VCaP (cell line): Measurements from ENCODE around the gene KLHL29.

Experiments
- H3K27ac ChIP-seq: fragments of 450-650 bp; 2 replicates; pipeline ENCODE4 v1.5.1; 2017
- CTCF ChIP-seq: fragments of 450-650 bp; conservative IDR thresholded peaks from 2 replicates; pipeline ENCODE4 v1.5.1; 2017; ENCODE audit warnings: mild to moderate bottlenecking, moderate library complexity

The KLHL29 gene

GRCh38 chr2:23690421-23691105 is 305.6 kb downstream of the KLHL29 start:
- H3K27ac ChIP-seq = no peak overlapping the region
- no peak for TF ChIP-seq CTCF

DNA sequence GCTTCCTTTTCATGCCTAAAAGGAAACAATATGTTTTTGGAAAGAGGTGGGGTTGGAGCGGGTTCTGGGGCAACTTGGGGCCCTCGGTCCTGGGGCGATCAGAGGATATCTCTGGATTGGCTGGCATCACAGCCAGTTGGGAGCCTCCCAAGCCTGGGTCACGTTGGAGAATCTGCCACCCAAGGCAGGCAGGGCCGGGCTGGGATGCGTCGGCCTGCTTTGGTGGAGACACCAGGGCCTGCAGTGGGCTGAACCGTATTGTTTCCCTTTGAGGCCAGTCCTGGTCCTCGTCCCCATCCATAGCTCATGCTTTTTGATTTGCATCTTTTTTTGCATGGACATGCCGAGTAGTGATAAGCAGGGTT is 306.1 kb downstream of the KLHL29 start:
- TF ChIP-seq CTCF = no peak
- no peak overlapping the region for H3K27ac ChIP-seq

DNA sequence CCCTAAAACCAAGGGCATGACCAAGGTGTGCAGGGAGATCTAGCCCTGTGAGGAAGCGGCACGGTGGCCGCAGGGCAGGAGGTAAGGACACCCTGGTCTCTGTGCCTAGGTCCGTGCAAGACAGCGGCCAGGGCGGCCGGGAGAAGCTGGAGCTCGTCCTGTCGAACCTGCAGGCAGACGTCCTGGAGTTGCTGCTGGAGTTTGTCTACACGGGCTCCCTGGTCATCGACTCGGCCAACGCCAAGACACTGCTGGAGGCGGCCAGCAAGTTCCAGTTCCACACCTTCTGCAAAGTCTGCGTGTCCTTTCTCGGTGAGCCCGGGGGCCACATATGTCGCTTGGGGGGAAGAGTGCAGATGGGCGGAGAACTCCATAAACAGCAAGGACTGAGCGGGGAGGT is 306.6 kb downstream of the KLHL29 start:
- no peak overlapping the region for H3K27ac ChIP-seq
- no peak for TF ChIP-seq CTCF

DNA sequence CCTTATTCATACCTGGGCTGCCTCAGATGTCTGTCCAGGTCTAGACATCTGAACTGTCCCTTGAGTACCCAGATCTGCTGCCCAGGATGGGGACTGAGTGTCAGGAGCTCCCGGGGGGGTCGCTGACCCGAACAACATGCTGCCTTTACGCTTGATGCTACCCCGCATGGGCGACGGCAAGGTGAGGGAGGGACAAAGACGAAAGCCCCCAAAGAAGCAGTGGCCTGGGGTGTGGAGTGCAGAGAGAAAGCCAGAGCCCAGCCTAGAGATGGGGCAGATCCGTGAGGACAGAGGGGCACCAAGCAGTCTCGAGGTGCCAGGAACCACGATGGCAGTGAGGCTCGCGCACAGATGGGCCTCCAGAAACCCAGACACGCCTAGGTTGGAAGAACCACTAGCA is 307.3 kb downstream of the KLHL29 start:
- no peak for TF ChIP-seq CTCF
- H3K27ac ChIP-seq = no peak overlapping the region

DNA sequence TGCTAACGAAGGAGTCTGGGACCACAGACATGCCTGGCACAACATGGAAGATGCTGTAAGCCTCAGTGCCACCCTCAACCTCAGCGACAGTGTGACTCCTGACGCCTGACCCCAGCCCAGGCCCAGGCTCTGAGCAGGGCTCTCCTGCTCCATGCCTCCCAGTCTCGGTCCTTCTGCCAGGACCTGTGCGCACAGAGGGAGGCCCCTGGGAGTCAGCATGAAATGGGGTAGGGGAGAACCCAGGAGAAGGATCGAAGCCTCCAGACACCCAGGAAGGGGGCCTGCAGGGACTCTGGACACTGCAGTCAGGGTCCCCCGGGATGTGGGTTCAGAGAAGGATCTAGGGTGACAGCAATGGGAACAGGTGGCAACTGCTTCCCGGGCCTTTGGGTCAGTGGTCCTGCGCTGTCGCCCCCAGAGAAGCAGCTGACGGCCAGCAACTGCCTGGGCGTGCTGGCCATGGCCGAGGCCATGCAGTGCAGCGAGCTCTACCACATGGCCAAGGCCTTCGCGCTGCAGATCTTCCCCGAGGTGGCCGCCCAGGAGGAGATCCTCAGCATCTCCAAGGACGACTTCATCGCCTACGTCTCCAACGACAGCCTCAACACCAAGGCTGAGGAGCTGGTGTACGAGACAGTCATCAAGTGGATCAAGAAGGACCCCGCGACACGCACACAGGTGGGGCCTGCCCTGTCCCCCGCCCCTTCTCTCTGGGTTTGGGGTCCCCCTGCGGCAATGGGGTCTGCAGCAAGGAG is 308.0 kb downstream of the KLHL29 start:
- no peak for TF ChIP-seq CTCF

DNA sequence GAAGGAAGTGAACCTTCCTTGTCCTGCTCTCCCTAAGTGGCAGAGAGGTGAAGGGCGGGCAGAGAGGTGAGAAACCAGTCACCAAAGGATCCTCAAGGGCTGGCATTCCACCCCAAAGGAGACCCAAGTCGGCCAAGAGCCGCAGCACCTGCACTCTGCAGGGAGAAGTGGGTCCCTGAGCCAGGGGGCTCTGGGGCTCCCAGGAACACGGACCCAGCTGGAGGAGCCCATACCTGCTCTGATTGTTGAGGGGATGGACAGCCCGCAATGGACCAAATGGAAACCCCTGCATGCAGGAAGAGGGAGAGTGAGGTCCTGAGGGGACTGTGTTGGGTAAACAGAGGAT is 308.6 kb downstream of the KLHL29 start:
- no peak for TF ChIP-seq CTCF
- H3K27ac ChIP-seq = no peak overlapping the region

More for the DNA sequence above, 308.0 kb downstream of the KLHL29 start:
- no peak overlapping the region for H3K27ac ChIP-seq

DNA sequence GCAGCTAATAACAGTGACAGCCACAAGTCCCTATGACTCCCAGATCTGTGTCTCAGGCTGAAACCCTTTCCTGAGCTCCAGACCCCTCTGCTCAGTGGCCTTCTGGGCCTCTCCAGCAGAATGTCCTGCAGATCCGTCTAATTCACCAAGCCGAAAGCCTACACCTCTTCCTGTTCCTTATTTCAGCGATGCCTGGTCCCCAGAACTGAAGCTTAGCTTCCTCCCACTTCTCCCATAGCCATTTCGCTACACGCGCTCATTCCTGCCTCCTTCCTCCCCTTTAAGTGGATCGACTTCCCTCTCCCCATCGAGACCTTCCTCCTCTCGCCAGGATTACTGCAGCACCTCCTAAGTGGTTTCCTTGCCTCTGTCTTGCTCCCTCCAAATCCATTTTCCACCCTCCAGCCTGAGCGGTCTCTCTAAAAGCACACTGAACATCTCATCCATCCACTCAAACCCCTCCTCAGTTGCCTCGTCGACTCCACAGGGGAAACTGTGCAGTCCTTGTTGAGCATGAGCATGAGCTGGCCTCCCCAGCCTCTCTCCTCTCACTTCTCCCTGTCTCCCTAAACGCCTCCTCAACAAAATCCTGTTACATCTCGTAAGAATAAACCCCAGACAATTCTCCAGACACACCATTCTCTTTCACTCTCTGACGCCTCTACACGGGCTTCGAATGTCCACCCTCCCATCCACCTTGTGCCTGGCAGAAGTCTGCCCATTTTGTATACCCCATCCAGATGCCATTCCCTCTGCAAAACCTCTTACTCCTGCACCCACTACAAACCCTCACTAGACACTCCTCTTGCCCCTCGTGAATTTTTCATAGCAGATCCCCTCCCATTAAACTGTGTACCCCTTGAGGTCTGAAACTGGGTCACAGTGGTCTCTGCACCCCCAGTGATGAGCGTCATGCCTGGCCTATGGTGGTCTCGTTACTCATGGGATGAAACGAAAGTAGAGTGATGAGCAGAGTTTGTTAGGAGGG is 309.4 kb downstream of the KLHL29 start:
- no peak for TF ChIP-seq CTCF
- H3K27ac ChIP-seq = no peak overlapping the region
